ENCODE measurements around the gene MIP.
"Not testable (repeated sequence)": the region's sequence is repeated elsewhere in the genome, so short reads cannot be mapped to it uniquely, and the experiment has no call there.

The MIP gene

GRCh38 chr12:56454557-56454956 lies at the start of gene MIP:
TSS of gene MIP (minus strand) at chr12:56454657. CDS start at chr12:56454613, 44 bp downstream.
- no peak for DNase-seq

- DNase-seq, result not testable (repeated sequence)
Measured at GRCh38 chr12:56499879-56500278, 45.4 kb upstream of the MIP start.

GRCh38 chr12:56499452-56499851 lies 45.0 kb upstream of the MIP start:
- not testable (repeated sequence) for DNase-seq

GRCh38 chr12:56498126-56498902 lies 43.9 kb upstream of the MIP start:
- DNase-seq, result not testable (repeated sequence)

GRCh38 chr12:56496704-56497103 lies 42.2 kb upstream of the MIP start:
- peak; percentile 55 for DNase-seq

- DNase-seq, result not testable (repeated sequence)
Measured at GRCh38 chr12:56494481-56494880, 40.0 kb upstream of the MIP start.

- not testable (repeated sequence) for DNase-seq
Measured at GRCh38 chr12:56494106-56494415, 39.6 kb upstream of the MIP start.

GRCh38 chr12:56493409-56494105 lies 39.1 kb upstream of the MIP start:
- not testable (repeated sequence) for DNase-seq

GRCh38 chr12:56490360-56490759 lies 35.9 kb upstream of the MIP start:
- no peak for DNase-seq

- peak; percentile 97 for DNase-seq
Measured at GRCh38 chr12:56488041-56488955, 33.8 kb upstream of the MIP start, which contains the start of gene GLS2. TSS of gene GLS2 (minus strand) at chr12:56488161. CDS start at chr12:56488118, 43 bp downstream.

- peak; percentile 84 for DNase-seq
Measured at GRCh38 chr12:56487448-56488040, 33.1 kb upstream of the MIP start.

GRCh38 chr12:56486694-56487093 lies 32.2 kb upstream of the MIP start:
- peak; percentile 58 for DNase-seq

- no peak for DNase-seq
Measured at GRCh38 chr12:56484566-56484965, 30.1 kb upstream of the MIP start.

- DNase-seq, result no peak
Measured at GRCh38 chr12:56479625-56480024, 25.2 kb upstream of the MIP start.

GRCh38 chr12:56477521-56478225 lies 23.2 kb upstream of the MIP start:
- no peak for DNase-seq

GRCh38 chr12:56476972-56477432 lies 22.5 kb upstream of the MIP start:
- DNase-seq, result no peak

GRCh38 chr12:56476143-56476542 lies 21.7 kb upstream of the MIP start:
- DNase-seq, result no peak

GRCh38 chr12:56474389-56474788 lies 19.9 kb upstream of the MIP start:
- no peak for DNase-seq

- DNase-seq, result peak; percentile 64
Measured at GRCh38 chr12:56469007-56469930, 14.8 kb upstream of the MIP start.

GRCh38 chr12:56468216-56469006 lies 14.0 kb upstream of the MIP start, which contains the start of gene SPRYD4:
TSS of gene SPRYD4 (plus strand) at chr12:56468578. CDS start at chr12:56468592, 14 bp downstream.
- DNase-seq, result peak; percentile 98

Data from DMS53 (cell line).